GM12878 (cell line): ENCODE measurements around the gene SLC22A23. TPM values are rescaled to one million over a fixed set of nuclear protein-coding genes. Genes with fewer than 3 reads are reported as not detected.
A peak's percentile ranks its signal among the peaks of the same experiment; 100 is the strongest.

Source experiments
- ATAC-seq: fragments of 200-7000 bp; cut with Tn5 transposase; 3 replicates; pipeline ENCODE4 v1.9.1; 2020; ENCODE audit warnings: mild to moderate bottlenecking, moderate library complexity
- BruUV-seq: library from RNA; stranded (reverse); fragments of 400-500 nt; replicated peaks from 2 replicates; lab custom pipeline; 2021; lab: Mats Ljungman, UMichigan
- CTCF ChIA-PET: fragments of 300-600 bp; sonication (Branson Sonifier 250); formaldehyde crosslinking; extraction: SDS; loops from one replicate; lab custom pipeline; 2021; ENCODE audit warnings: inconsistent platforms; lab: Yijun Ruan, JAX
- POLR2A ChIA-PET: fragments of 350-600 bp; formaldehyde crosslinking; extraction: SDS; loops from one replicate; lab custom pipeline; 2021; ENCODE audit warnings: inconsistent platforms; lab: Charles Lee
- RAD21 ChIA-PET: fragments of 300-600 bp; sonication (Branson Sonifier 250); formaldehyde crosslinking; loops from one replicate; lab custom pipeline; 2023; ENCODE audit warnings: antibody characterized with exemption; ENCODE audit not compliant: unreplicated experiment; lab: Charles Lee
- SMC1A ChIA-PET: fragments of 300-600 bp; sonication (Branson Sonifier 250); formaldehyde crosslinking; loops from one replicate; lab custom pipeline; 2023; ENCODE audit not compliant: unreplicated experiment, uncharacterized antibody; lab: Charles Lee
- DNase-seq: peaks from one replicate; pipeline ENCODE4 v3.0.0-alpha.2; 2011; ENCODE audit warnings: low read depth, low spot score
- FAIRE-seq: peaks from 3 replicates; lab custom pipeline; 2011; peaks lifted over from hg19 to GRCh38; lab: Jason Lieb, UNC
- H2AFZ ChIP-seq: 2 replicates; pipeline ENCODE4 v1.6.0; 2011; ENCODE audit warnings: low read depth, low read length, control low read depth; ENCODE audit not compliant: control insufficient read depth
- H3K27ac ChIP-seq: 2 replicates; pipeline ENCODE4 v1.5.1; 2011; ENCODE audit warnings: control low read depth; ENCODE audit not compliant: control insufficient read depth, insufficient read depth
- H3K27me3 ChIP-seq, 2 experiments: replicated peaks in 1 of 2; 2 replicates each; pipeline versions ENCODE4 v1.6.0 to v1.6.1; 2011; ENCODE audit warnings: low read length in 1 of 2; ENCODE audit not compliant: control insufficient read depth in 2 of 2, insufficient read depth in 2 of 2
- H3K36me3 ChIP-seq, 2 experiments: 2 replicates each; pipeline ENCODE4 v1.5.1; 2011; ENCODE audit warnings: low read length in 1 of 2; ENCODE audit not compliant: control insufficient read depth in 2 of 2, insufficient read depth in 2 of 2
- H3K4me1 ChIP-seq: 2 replicates; pipeline ENCODE4 v1.6.1; 2011; ENCODE audit warnings: mild to moderate bottlenecking, low read length, moderate library complexity, mixed read lengths; ENCODE audit not compliant: control insufficient read depth, insufficient read depth
- H3K4me2 ChIP-seq: 2 replicates; pipeline ENCODE4 v1.6.0; 2011; ENCODE audit warnings: control low read depth; ENCODE audit not compliant: control insufficient read depth, insufficient read depth
- H3K4me3 ChIP-seq: fragments of 200-600 bp; sonication (generic); 2 replicates; pipeline ENCODE4 v1.5.1; 2016
- H3K79me2 ChIP-seq: 2 replicates; pipeline ENCODE4 v1.6.0; 2011; ENCODE audit warnings: low read length; ENCODE audit not compliant: control insufficient read depth, insufficient read depth
- H3K9ac ChIP-seq: 2 replicates; pipeline ENCODE4 v1.8.0; 2011; ENCODE audit warnings: low read length, control low read depth, mixed read lengths; ENCODE audit not compliant: control insufficient read depth, insufficient read depth
- H3K9me3 ChIP-seq: replicated peaks from 3 replicates; pipeline ENCODE4 v1.5.1; 2011; ENCODE audit warnings: mild to moderate bottlenecking, low read length; ENCODE audit not compliant: control insufficient read depth, insufficient read depth
- H4K20me1 ChIP-seq: 2 replicates; pipeline ENCODE4 v1.6.0; 2011; ENCODE audit not compliant: control insufficient read depth, insufficient read depth
- WGBS: methylation state at CpG from one replicate; pipeline ENCODE4 v1.1.6; 2016; ENCODE audit warnings: low lambda C conversion rate; ENCODE audit not compliant: insufficient replicate concordance, insufficient coverage; ENCODE audit errors: missing lambda C conversion rate; 5-methylcytosine and 5-hydroxymethylcytosine counted together
- in situ Hi-C: fragments of 300-500 bp; cut with MboI; formaldehyde crosslinking; loops from 9 replicates; pipeline ENCODE4 v1.14.3; 2018; ENCODE audit warnings: mixed read lengths
- intact Hi-C: fragments of 100-400 bp; cut with micrococcal nuclease; formaldehyde crosslinking; loops from one replicate; pipeline ENCODE4 v1.14.2; 2022; ENCODE audit not compliant: unreplicated experiment
- polyA plus RNA-seq, 11 experiments: library from polyadenylated mRNA; depleted of rRNA in 4 of 11; unstranded in 6 of 11; stranded (reverse) in 5 of 11; fragments of >200 nt; fragmentation: Nextera tagmentation in 4 of 11; fragmentation: Illumina TruSeq in 1 of 11; extraction: Ambion mirVana in 4 of 11; extraction: Trizol in 1 of 11; gene quantifications; 1 replicate in 1 of 11; 2 replicates in 10 of 11; pipeline versions ENCODE4 v1.2.1 to v1.2.3, GENCODE V29; 2011 to 2016; ENCODE audit warnings: inconsistent platforms in 2 of 11, missing spikeins in 2 of 11, low read depth in 1 of 11
- total RNA-seq, 4 experiments: library from RNA; depleted of rRNA in 3 of 4; stranded (reverse); fragments of >200 nt in 3 of 4; fragmentation: Illumina TruSeq in 1 of 4; extraction: Trizol in 1 of 4; gene quantifications; 2 replicates each; pipeline versions ENCODE4 v1.2.1 to v1.2.3, GENCODE V29; 2013 to 2021
- TF ChIP-seq, protein P1 (sequence below), 3 experiments: IDR thresholded peaks in 2 of 3; conservative IDR thresholded peaks in 1 of 3; 2 replicates each; pipeline ENCODE4 v1.5.1; 2011; ENCODE audit warnings: low read depth in 3 of 3, low read length in 3 of 3, mild to moderate bottlenecking in 3 of 3, control low read depth in 2 of 3, moderate library complexity in 2 of 3, inconsistent platforms in 1 of 3, mixed read lengths in 1 of 3; ENCODE audit not compliant: control insufficient read depth in 2 of 3, insufficient read depth in 1 of 3; ENCODE audit errors: extremely low read depth in 1 of 3
- TF ChIP-seq, protein P2 (sequence below): fragments of 450-650 bp; IDR thresholded peaks from 2 replicates; pipeline ENCODE4 v1.6.1; 2017; ENCODE audit warnings: mild to moderate bottlenecking

SLC22A23 gene
- total and polyA plus RNA-seq, 10 of the 15 experiments (the other 5 are each of a cell fraction or from before 2014, with no cell fraction given) = 0.20 to 2.4 (median 0.74) TPM

- POLR2A ChIA-PET = interaction anchor here (0.6 to 1.0 kb wide), 2 partner anchors 10 to 477 kb away, joined by 3 to 4 read pairs; no protein-coding TSS in a partner anchor
- in situ Hi-C loops = no loop called here
- Histone ChIP-seq H3K27ac (no peak overlapping the region), H3K4me3 (no peak overlapping the region), H3K79me2 (no peaks in the 10 kb centered on the region), H3K4me1 (peaks cover 19% of the 10 kb centered on the region), H3K9ac (no peak overlapping the region), H3K36me3 (no peaks in the 10 kb centered on the region), H3K4me2 (no peak overlapping the region), H4K20me1 (no peaks in the 10 kb centered on the region), H3K27me3 (no peaks in the 10 kb centered on the region), H2AFZ (no peak overlapping the region), H3K9me3 (no peaks in the 10 kb centered on the region)
- CTCF ChIA-PET = interaction anchor here (1.0 to 1.6 kb wide), 2 partner anchors 16 to 27 kb away, joined by 3 to 5 read pairs; no protein-coding TSS in a partner anchor
- BruUV-seq = no TSS peak
- intact Hi-C loops = loop anchor here (5.0 kb wide), 1 partner anchor 52 kb away; no protein-coding TSS in a partner anchor
- RAD21 ChIA-PET = no interaction called here
- FAIRE-seq (no peak), ATAC-seq (no peak), DNase-seq (no peak)
- 42% methylated on average over 6 of the region's 6 CpGs for WGBS
- TF ChIP-seq, protein P1, sequence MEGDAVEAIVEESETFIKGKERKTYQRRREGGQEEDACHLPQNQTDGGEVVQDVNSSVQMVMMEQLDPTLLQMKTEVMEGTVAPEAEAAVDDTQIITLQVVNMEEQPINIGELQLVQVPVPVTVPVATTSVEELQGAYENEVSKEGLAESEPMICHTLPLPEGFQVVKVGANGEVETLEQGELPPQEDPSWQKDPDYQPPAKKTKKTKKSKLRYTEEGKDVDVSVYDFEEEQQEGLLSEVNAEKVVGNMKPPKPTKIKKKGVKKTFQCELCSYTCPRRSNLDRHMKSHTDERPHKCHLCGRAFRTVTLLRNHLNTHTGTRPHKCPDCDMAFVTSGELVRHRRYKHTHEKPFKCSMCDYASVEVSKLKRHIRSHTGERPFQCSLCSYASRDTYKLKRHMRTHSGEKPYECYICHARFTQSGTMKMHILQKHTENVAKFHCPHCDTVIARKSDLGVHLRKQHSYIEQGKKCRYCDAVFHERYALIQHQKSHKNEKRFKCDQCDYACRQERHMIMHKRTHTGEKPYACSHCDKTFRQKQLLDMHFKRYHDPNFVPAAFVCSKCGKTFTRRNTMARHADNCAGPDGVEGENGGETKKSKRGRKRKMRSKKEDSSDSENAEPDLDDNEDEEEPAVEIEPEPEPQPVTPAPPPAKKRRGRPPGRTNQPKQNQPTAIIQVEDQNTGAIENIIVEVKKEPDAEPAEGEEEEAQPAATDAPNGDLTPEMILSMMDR (IDR thresholded peaks at IDR 0.05 in 2 of 3, conservative IDR thresholded peaks at IDR 0.05 in 1 of 3; ENCODE audit: control insufficient read depth in 2 of 3, extremely low read depth in 1 of 3, insufficient read depth in 1 of 3, low read depth in 3 of 3, low read length in 3 of 3) = peak in 2 of 3 experiments; percentile 26 to 29; a peak in 2 of 6 replicates
- TF ChIP-seq, protein P2, sequence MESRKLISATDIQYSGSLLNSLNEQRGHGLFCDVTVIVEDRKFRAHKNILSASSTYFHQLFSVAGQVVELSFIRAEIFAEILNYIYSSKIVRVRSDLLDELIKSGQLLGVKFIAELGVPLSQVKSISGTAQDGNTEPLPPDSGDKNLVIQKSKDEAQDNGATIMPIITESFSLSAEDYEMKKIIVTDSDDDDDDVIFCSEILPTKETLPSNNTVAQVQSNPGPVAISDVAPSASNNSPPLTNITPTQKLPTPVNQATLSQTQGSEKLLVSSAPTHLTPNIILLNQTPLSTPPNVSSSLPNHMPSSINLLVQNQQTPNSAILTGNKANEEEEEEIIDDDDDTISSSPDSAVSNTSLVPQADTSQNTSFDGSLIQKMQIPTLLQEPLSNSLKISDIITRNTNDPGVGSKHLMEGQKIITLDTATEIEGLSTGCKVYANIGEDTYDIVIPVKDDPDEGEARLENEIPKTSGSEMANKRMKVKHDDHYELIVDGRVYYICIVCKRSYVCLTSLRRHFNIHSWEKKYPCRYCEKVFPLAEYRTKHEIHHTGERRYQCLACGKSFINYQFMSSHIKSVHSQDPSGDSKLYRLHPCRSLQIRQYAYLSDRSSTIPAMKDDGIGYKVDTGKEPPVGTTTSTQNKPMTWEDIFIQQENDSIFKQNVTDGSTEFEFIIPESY = no peak
- SMC1A ChIA-PET = interaction anchor here (1.5 to 6.2 kb wide), 4 partner anchors 8 to 92 kb away, joined by 3 to 44 read pairs (median 25); no protein-coding TSS in a partner anchor
Observed at GRCh38 chr6:3330199-3330598, 126.7 kb downstream of the SLC22A23 start.
